GM10266 (cell line): ENCODE data around the gene CLIP4.

ENCODE experiments used
- DNase-seq: peaks from one replicate; pipeline ENCODE4 v3.0.0; 2012; ENCODE audit errors: extremely low spot score
- CTCF ChIP-seq: IDR thresholded peaks from 2 replicates; pipeline ENCODE4 v1.5.1; 2012; ENCODE audit warnings: mild to moderate bottlenecking, low read depth; ENCODE audit not compliant: control insufficient read depth, insufficient read depth; ENCODE audit errors: missing control alignments

The CLIP4 gene

DNA sequence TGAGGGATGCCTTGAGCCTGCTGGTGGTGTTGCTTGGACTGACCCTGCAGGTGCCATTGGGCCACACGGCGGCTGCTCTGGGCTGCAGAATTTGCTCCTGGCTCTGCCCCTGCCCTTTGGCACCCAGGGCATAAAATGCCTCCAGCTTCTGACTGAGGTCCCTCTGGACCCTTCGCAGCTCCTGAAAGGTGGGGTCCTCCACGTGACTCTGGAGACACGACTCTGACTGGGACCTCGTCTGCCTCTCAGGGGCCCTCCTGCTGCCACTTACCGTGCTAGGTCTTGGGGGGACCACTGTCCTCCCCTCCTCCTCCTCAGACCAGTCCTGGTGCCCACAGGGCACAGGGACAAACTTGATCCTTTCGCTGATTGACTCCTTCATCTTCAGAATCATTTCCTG lies 43.0 kb upstream of the CLIP4 start:
- no peak for TF ChIP-seq CTCF
- no peak for DNase-seq

DNA sequence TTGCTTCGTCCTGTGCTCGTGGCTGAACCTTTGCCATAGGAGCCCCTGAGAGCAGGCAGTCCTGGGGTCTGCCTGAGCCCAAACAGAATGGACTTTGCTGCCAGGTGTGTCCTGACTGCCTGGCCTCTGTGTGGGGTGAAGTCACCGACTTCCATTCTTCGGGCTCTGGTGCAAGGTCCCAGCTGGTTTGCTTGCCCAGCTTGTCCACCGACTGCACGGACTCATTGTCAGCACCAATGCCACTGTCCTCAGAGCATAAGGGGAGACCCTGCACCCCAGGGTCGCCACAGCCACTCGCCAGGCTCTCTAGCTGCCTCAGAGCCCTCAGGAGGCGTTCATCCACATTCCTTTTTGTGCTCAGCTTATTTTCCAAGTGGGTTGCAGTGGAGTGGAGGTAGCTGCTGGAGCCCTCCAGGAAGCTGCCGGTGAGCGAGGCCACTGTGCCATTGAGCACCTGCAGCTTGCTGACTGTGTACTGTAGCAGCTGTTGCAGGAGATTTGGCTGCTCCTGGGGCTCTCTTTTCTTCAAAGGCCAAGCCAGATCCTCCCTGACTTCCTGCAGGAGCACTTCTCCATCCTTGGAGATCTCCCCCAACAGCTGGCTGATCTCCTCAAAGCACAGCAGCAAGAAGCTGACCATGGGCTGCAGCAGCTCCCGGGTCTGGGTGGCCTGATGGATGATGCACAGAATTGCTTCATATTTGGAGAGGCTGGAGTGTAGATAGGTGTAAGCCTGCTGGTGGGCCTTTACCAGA lies 42.1 kb upstream of the CLIP4 start:
- DNase-seq, result no peak
- no peak for TF ChIP-seq CTCF

GRCh38 chr2:29073933-29074332 lies 41.3 kb upstream of the CLIP4 start:
- no peak for DNase-seq
- TF ChIP-seq CTCF, result no peak

DNA sequence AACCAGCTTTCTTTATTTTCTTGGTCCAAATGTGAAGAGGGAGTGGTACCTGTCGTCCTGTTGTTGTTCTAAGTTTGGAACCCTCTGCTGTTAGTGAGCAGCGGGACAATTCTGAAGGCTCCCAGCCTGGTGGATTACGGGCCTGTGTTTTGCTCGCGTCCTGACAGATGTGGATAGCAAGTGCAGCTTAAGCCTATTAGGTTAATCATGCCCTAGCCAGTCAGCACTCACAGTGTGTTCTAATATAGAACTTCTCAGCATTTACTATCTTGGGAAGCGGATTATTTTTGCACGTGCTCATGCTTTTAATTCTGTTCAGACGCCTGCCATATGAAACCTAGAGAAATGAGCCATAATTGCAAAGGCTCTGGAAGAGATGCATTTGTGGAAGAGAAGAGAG lies 40.8 kb upstream of the CLIP4 start, which contains the start of gene PCARE:
Gene PCARE, minus strand, starts transcription at position 113 of the 400 bp plus-strand sequence. CDS start 262 bp downstream, outside the sequence.
- TF ChIP-seq CTCF, result no peak
- no peak for DNase-seq

DNA sequence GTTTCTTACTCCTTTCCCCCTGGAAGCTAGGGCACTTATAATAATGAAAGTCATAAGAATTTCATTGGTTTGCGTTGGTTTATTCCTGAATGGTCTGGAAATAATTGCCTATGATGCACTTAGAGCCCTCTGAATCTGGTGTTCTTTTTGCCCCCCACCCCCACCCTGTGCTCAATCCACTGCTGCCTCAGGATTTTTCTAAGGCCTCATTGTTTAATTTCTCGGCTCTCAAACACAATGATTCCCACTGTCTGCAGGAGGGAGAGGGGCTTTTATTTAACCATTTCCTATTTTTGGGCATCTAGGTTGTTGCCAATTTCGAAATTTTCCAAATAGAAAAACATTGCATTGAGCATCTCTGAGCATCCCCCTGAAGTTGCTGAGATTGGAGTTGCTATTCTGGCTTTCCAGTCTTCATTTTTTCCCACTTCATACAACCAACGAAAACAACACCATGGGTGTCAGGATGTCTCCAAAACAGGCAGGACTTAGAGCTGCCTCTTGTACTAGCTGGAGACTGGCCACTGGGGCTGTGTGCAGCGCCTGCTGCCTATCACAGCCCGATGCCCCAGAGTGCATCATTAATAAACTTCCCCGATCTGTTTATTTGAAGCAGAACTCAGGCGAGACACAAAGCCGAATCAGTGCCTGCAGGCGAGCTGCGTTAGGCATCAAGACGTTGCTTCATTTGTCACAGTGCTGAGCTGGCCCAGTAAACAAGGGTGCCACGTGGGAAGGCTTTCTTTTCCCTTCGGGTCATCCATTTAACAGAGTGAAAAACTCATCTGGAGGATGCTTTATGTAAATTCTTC lies 39.1 kb upstream of the CLIP4 start:
- no peak for DNase-seq
- no peak for TF ChIP-seq CTCF

GRCh38 chr2:29079887-29080286 lies 35.3 kb upstream of the CLIP4 start:
- DNase-seq, result no peak
- TF ChIP-seq CTCF, result no peak
